ES-I3 (cell line): ENCODE results near the gene AMDHD2.
"Not testable (repeated sequence)": the region's sequence is repeated elsewhere in the genome, so short reads cannot be mapped to it uniquely, and the experiment has no call there.

Source experiments
- H3K36me3 ChIP-seq: 2 replicates; pipeline ENCODE4 v1.6.1; 2013; ENCODE audit warnings: mild to moderate bottlenecking, low read length, control low read depth, moderate library complexity; ENCODE audit not compliant: insufficient read depth
- H3K4me1 ChIP-seq: 2 replicates; pipeline ENCODE4 v1.6.1; 2013; ENCODE audit warnings: mild to moderate bottlenecking, control low read depth, low read length; ENCODE audit not compliant: insufficient read depth
- H3K9ac ChIP-seq: 2 replicates; pipeline ENCODE4 v1.6.1; 2013; ENCODE audit warnings: low read depth, mild to moderate bottlenecking, low read length, moderate library complexity
- H3K9me3 ChIP-seq: 2 replicates; pipeline ENCODE4 v1.6.1; 2013; ENCODE audit warnings: mild to moderate bottlenecking, low read length, moderate library complexity; ENCODE audit not compliant: control insufficient read depth, insufficient read depth

Gene AMDHD2

GRCh38 chr16:2528161-2529060 lies 8.2 kb downstream of the AMDHD2 start:
- Histone ChIP-seq H3K4me1 (0 out of 2 replicates have a peak, but pooled peaks cover 5% of the 10 kb centered on the region), H3K36me3 (peaks cover 2% of the 10 kb centered on the region; the same call in 1 of the 2 replicates), H3K9me3 (no peaks in the 10 kb centered on the region), H3K9ac (no peak overlapping the region)

- H3K36me3 ChIP-seq, result peaks cover 2% of the 10 kb centered on the region; the same call in 1 of the 2 replicates
- H3K4me1 ChIP-seq, result 0 out of 2 replicates have a peak, but pooled peaks cover 5% of the 10 kb centered on the region
- H3K9me3 ChIP-seq, result no peaks in the 10 kb centered on the region
- H3K9ac ChIP-seq, result no peak overlapping the region
Observed at GRCh38 chr16:2529061-2529931, 9.1 kb downstream of the AMDHD2 start.

- Histone ChIP-seq H3K9ac (no peak overlapping the region), H3K36me3 (no peaks in the 10 kb centered on the region), H3K4me1 (0 out of 2 replicates have a peak, but pooled peaks cover 5% of the 10 kb centered on the region), H3K9me3 (no peaks in the 10 kb centered on the region)
Observed at GRCh38 chr16:2529961-2530628, 9.9 kb downstream of the AMDHD2 start.

GRCh38 chr16:2530629-2531318 lies 10.6 kb downstream of the AMDHD2 start:
- Histone ChIP-seq H3K9ac (peak overlapping the region; percentile 72), H3K4me1 (0 out of 2 replicates have a peak, but pooled peaks cover 5% of the 10 kb centered on the region), H3K36me3 (no peaks in the 10 kb centered on the region), H3K9me3 (no peaks in the 10 kb centered on the region)

GRCh38 chr16:2531371-2531695 lies 11.2 kb downstream of the AMDHD2 start, which contains the start of gene CEMP1:
CEMP1 (minus strand) TSS chr16:2531408; CDS start chr16:2531073, 335 bp downstream.
- Histone ChIP-seq H3K36me3 (no peaks in the 10 kb centered on the region), H3K9ac (peak within 1 kb of the TSS; percentile 96), H3K9me3 (no peaks in the 10 kb centered on the region), H3K4me1 (0 out of 2 replicates have a peak, but pooled peaks cover 5% of the 10 kb centered on the region)

- Histone ChIP-seq H3K9me3 (no peaks in the 10 kb centered on the region), H3K36me3 (no peaks in the 10 kb centered on the region), H3K4me1 (0 out of 2 replicates have a peak, but pooled peaks cover 5% of the 10 kb centered on the region), H3K9ac (peak overlapping the region; percentile 96)
Observed at GRCh38 chr16:2531696-2532493, 11.7 kb downstream of the AMDHD2 start.

GRCh38 chr16:2532494-2533141 lies 12.4 kb downstream of the AMDHD2 start:
- H3K4me1 ChIP-seq, result 0 out of 2 replicates have a peak, but pooled peaks cover 5% of the 10 kb centered on the region
- no peaks in the 10 kb centered on the region for H3K9me3 ChIP-seq
- H3K36me3 ChIP-seq, result no peaks in the 10 kb centered on the region
- H3K9ac ChIP-seq, result peak overlapping the region; percentile 96

GRCh38 chr16:2533142-2533755 lies 13.1 kb downstream of the AMDHD2 start:
- not testable (repeated sequence) for H3K36me3 ChIP-seq, H3K4me1 ChIP-seq, H3K9me3 ChIP-seq
- H3K9ac ChIP-seq, result peak overlapping the region; percentile 96; the same call in 1 of the 2 replicates

GRCh38 chr16:2533912-2534311 lies 13.7 kb downstream of the AMDHD2 start:
- Histone ChIP-seq H3K9me3 (no peaks in the 10 kb centered on the region), H3K36me3 (no peaks in the 10 kb centered on the region), H3K9ac (no peak overlapping the region), H3K4me1 (0 out of 2 replicates have a peak, but pooled peaks cover 5% of the 10 kb centered on the region)

GRCh38 chr16:2534335-2534734 lies 14.2 kb downstream of the AMDHD2 start:
- not testable (repeated sequence) for H3K36me3 ChIP-seq, H3K9ac ChIP-seq, H3K4me1 ChIP-seq, H3K9me3 ChIP-seq

GRCh38 chr16:2535625-2536013 lies 15.4 kb downstream of the AMDHD2 start:
- Histone ChIP-seq H3K9ac (no peak overlapping the region), H3K4me1 (0 out of 2 replicates have a peak, but pooled peaks cover 5% of the 10 kb centered on the region), H3K36me3 (no peaks in the 10 kb centered on the region), H3K9me3 (no peaks in the 10 kb centered on the region)
